GM18909 (cell line): ENCODE measurements around the gene SLCO4C1.

Experiments used
- ATAC-seq: cut with Tn5 transposase; IDR thresholded peaks from one replicate; pipeline ENCODE4 v1.9.1; 2021; ENCODE audit warnings: mild to moderate bottlenecking; ENCODE audit not compliant: unreplicated experiment, poor library complexity

Gene SLCO4C1

DNA sequence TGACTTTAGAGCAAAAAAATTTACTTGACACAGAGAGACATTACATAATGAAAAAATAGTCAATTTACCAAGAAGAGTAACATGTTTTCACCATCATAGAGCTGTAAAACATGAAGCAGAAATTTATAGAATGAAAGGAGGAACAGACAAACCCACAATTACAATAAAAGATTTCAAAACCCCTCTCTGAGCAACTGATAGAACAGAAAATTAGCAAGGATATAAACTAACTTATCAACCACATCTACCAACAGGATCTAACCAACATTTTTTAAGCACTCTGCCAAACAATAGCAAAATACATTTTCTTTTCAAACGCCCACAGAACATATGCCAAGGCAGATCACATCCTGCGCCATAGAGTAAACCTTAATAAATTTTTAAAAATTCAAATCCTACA is 17.9 kb downstream of the SLCO4C1 start:
- no peak for ATAC-seq

- ATAC-seq: no peak
Measured at GRCh38 chr5:102277144-102277543, 18.9 kb downstream of the SLCO4C1 start.

- no peak for ATAC-seq
Measured at GRCh38 chr5:102271759-102272158, 24.3 kb downstream of the SLCO4C1 start.

- ATAC-seq: no peak
Measured at GRCh38 chr5:102270036-102270435, 26.0 kb downstream of the SLCO4C1 start.

- ATAC-seq: no peak
Measured at GRCh38 chr5:102262688-102263087, 33.4 kb downstream of the SLCO4C1 start.

DNA sequence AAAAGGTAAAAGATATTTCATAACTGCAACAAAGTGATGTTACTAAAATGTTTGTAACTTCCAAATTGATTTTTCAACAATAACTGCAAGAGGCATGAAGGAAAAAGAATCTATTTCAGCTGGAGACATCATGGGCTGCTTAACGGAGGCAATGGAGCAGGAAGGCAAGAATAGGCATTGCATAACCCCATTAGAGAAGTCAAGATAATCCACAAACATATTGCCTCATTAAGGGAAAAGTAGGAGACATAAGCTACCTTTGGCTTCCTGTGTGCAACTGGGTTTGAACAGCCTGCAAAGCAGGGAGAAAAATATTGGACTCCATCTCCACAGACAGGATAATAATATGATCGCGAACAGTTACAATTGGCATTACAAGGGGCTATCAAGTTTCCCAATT is 46.7 kb downstream of the SLCO4C1 start:
- ATAC-seq: no peak

- no peak for ATAC-seq
Measured at GRCh38 chr5:102243213-102243612, 52.9 kb downstream of the SLCO4C1 start.

DNA sequence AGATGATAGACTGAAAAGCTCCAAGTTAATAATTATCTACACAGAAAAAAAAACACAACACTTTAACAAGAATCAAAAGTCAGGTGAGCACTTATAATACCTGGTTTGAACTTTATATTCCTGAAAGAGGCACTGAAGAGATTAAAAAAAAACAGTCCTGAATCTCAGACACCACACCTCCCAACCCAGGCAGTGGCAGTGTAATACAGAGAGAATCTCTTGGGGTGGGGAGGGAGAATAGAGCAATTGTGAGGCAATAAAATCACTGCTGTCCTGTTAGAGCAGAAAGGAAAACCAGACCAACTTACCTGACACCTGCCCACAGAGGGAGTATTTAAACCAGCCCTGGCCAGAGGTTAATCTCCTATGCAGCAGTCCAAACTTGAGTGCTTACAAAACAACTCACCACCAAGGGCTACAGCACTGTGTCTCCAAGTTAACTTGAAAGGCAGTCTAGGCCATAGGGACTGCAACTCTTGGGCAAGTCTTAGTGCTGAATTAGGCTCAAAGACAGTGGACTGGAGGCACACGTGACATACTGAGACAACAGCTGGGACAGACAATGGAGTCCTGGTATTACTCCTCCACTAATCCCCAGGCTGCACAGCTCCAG is 54.2 kb downstream of the SLCO4C1 start:
- no peak for ATAC-seq

DNA sequence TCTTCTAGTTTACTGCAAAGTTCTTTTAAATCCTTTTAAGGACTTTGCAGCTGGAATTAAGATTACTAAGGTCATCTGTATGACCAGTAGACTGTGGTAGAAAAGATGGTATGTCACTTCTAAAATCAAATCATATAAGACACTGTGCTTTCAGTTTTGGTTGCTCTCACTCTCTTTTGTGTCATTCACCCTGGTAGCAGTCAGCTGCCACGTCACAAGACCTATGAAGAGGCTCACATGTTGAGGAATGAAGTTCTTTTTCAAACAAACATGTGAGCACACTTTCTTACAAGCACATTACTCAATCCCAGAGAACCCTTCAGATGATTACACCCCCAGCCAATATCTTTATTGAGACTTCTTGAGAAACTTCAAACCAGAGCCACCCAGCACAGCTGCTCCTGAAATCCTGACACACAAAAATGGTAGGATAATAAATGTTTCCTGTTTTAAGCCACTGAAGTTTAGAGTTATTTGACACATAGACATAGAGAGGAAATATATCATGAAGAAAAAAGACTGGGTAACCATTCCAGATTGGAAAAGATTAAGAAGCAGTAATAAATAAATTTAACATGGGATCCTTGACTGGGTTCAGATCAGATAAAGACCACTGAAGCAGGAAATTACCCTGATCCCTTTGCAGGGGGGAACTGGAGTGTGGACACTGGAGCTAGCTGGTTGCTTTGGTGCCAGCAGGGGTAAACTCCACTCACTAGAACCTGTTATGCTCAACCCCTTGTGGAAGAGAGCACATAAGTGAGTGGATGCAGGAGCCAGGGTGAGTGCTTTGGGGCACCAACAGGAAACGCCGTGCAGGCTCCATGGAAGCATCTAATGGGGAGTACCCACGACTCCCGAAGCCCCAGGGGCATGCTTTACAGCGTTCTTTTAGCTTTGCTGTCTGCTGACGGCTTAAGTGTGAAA is 64.1 kb downstream of the SLCO4C1 start:
- ATAC-seq: peak; percentile 87

DNA sequence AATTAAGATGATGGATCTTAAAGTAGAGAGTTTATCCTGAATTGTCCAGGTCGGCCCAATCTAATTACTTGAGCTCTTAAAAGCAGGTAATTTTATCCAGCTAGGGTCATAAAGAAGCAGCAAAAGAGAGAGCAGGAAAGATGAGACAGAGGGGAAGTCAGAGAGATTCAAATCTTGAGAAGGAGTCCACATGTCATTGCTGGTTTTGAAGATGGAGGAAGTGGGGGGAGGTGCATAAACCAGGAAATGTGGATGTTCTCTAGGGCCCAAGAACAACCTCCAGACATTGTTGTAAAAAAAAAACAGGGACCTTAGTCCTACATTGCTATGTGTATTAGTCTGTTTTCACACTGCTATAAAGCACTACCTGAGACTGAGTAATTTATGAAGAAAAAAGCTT is 66.4 kb downstream of the SLCO4C1 start:
- ATAC-seq: no peak

GRCh38 chr5:102226321-102226720 is 69.8 kb downstream of the SLCO4C1 start:
- no peak for ATAC-seq

- peak; percentile 77 for ATAC-seq
Measured at GRCh38 chr5:102223542-102224477, 72.3 kb downstream of the SLCO4C1 start.

DNA sequence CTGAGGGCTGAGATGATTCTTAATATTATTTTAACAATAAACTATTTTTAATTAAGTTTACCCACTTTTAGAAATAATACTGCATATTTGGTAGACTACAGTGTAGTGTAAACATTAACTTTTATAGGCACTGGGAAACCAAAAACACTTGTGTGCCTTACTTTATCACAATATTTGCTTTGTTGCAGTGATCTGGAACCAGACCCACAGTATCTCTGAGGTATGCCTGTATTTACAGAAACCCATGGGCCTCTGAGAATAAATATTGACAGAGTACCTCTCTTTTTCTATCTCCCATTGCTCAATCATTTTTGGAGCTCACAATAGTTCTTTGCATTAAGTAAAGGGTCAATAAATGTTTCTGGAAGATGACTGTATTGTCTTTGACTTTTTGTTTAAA is 73.3 kb downstream of the SLCO4C1 start:
- ATAC-seq: no peak

GRCh38 chr5:102221949-102222348 is 74.1 kb downstream of the SLCO4C1 start:
- ATAC-seq: no peak

DNA sequence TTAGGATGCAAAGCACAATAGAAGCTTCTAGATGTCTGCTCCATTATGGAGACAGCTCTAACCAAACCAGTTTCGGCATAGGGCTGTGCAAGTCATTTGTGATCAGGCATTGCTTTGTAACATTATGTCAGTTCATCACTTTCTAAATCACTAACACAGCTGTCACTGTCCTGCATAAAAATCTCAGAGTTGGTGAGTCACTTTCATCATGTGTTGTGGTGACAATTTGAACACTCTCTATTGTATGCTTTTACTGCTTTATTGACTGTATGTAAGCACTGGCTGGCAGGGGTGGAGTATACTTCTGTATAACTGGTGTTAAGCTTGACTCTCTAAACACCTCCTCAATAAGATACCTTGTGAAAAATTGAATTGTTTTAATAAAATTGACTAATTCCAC is 77.9 kb downstream of the SLCO4C1 start:
- no peak for ATAC-seq

GRCh38 chr5:102216678-102217077 is 79.4 kb downstream of the SLCO4C1 start:
- ATAC-seq: no peak

GRCh38 chr5:102211165-102211564 is 84.9 kb downstream of the SLCO4C1 start:
- no peak for ATAC-seq

DNA sequence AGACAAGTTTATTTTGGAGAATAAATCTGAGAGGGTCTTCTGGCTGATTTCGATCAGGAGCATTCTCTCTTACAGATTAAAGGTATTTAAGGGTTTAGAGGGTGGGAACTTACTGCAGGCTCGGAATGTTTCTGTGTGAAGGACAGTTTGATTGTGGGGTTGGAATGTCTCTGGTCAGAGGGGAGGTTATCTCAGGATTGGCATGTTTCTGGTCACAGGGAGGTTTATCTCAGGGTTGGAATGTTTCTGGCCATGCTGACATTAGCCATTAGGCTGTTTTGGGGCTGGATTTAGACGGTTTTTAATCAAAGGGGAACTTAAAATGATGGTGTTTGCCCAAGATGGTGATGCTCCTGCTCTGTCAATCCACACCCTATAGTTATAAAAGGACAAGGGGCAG is 95.2 kb downstream of the SLCO4C1 start:
- no peak for ATAC-seq

GRCh38 chr5:102196481-102196880 is 99.6 kb downstream of the SLCO4C1 start:
- ATAC-seq: no peak
